ENCODE results near the gene GLCE. TPM values are rescaled to one million over a fixed set of nuclear protein-coding genes. Genes with fewer than 3 reads are reported as not detected.

The GLCE gene
- total RNA-seq, 1 donor from 2014 or later: 8.5 TPM

DNA sequence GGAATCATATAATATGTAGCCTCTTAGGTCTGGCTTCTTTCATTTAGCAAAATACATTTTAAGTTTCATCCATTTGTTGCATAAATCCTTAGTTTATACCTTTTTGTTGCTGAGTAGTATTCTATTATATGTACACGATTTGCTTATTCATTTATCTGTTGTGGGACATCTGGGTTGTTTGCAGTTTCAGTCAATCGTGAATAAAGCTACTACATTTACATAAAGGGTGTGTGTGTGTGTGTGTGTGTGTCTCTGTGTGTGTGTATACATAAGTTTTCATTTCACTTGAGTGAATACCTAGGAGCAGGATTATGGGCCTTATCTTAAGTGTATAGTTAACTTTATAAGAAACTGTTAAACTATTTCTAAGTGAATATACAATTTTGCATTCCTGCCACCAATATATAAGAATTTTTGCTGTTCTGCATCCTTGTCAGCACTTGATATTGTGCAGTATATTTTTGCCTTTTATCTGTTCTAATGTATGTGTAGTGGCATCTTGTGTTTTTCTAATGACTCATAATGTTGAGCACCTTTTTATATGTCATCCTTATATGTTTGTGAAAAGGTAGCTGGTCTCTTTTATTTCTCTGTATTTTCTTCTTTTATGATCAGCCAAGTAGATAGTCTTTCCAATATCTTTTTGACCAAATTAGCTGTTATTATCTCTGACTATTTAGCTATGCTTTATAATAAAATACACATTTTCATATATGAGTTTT lies 55.0 kb downstream of the GLCE start:
- Mint-ChIP-seq H3K36me3 (ENCODE audit: low read depth, unreplicated experiment) (no peaks in the 10 kb centered on the region), H3K27me3 (ENCODE audit: unreplicated experiment) (peaks cover 2% of the 10 kb centered on the region), H3K4me3 (ENCODE audit: unreplicated experiment) (no peak overlapping the region), H3K4me1 (ENCODE audit: unreplicated experiment) (no peaks in the 10 kb centered on the region), H3K27ac (ENCODE audit: unreplicated experiment) (no peak overlapping the region), H3K9me3 (ENCODE audit: unreplicated experiment) (no peaks in the 10 kb centered on the region)
- DNase-seq (ENCODE audit: low spot score): no peak
- TF ChIP-seq CTCF (IDR thresholded peaks at IDR 0.05; ENCODE audit: unreplicated experiment): no peak

DNA sequence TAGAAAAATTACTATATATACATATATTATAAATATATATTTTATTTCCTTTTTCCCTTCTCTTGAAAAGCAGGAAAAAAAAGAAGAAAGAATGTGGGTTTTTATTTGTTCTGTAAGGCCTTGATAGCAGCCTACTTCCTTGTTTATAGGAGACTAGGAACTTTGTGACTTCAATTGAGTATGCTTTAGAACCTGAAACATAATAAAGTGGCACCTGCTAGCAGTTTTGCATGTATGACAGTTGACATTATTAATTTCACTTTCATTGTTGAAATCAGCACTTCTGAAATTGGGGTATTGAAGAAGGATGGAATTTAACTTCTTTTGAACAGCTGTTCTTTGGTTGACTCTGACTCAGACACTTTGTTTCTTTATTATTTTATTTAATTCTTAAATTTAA lies 56.9 kb downstream of the GLCE start:
- no peak for DNase-seq (ENCODE audit: low spot score)
- Mint-ChIP-seq H3K36me3 (ENCODE audit: low read depth, unreplicated experiment) (no peaks in the 10 kb centered on the region), H3K27ac (ENCODE audit: unreplicated experiment) (no peak overlapping the region), H3K27me3 (ENCODE audit: unreplicated experiment) (peaks cover 2% of the 10 kb centered on the region), H3K4me1 (ENCODE audit: unreplicated experiment) (no peaks in the 10 kb centered on the region), H3K4me3 (ENCODE audit: unreplicated experiment) (no peak overlapping the region), H3K9me3 (ENCODE audit: unreplicated experiment) (no peaks in the 10 kb centered on the region)
- TF ChIP-seq CTCF (IDR thresholded peaks at IDR 0.05; ENCODE audit: unreplicated experiment): no peak

DNA sequence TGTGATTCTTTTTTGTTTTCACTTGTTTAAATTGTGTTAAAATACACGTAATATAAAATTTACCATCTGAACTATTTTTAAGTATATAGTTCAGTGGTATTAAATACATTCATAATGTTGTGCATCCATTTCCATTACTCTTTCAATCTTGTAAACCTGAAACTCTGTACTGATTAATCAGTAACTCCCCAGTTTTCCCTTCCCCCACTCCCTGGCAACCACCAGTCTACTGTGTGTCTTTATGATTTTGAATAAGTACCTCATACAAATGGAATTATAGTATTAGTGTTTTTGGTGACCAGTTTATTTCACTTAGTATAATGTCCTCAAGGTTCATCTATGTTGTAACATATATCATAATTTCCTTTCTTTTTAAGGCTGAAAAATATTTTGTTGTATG lies 59.3 kb downstream of the GLCE start:
- TF ChIP-seq CTCF (IDR thresholded peaks at IDR 0.05; ENCODE audit: unreplicated experiment): no peak
- H3K4me1 Mint-ChIP-seq (ENCODE audit: unreplicated experiment): peaks cover 2% of the 10 kb centered on the region
- H3K27ac Mint-ChIP-seq (ENCODE audit: unreplicated experiment): no peak overlapping the region
- H3K4me3 Mint-ChIP-seq (ENCODE audit: unreplicated experiment): no peak overlapping the region
- no peak for DNase-seq (ENCODE audit: low spot score)
- H3K27me3 Mint-ChIP-seq (ENCODE audit: unreplicated experiment): peaks cover 1% of the 10 kb centered on the region
- H3K36me3 Mint-ChIP-seq (ENCODE audit: low read depth, unreplicated experiment): no peaks in the 10 kb centered on the region
- H3K9me3 Mint-ChIP-seq (ENCODE audit: unreplicated experiment): no peaks in the 10 kb centered on the region

DNA sequence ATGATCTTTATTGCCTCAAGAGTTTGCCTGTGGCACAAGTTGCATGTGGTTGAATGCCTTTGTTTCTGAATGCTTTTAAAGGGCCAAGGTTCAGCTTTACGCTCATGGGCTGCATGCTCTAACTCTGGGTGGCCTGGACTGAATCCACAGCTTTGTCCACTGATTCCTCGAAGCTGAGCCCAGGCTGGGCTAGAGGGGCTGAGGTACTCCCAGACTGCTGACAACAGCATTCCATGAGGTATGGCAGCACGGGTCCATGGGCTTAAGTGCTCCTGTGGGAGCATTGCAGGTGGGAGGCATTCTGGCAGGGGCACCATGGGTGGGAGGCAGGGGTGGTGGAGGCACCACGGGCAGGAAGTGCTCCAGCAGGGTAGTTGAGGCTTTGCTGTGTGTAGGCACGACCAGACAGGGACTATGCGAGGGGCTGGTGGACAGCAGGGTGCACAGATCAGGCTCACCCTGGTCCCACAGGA lies 61.6 kb downstream of the GLCE start:
- no peaks in the 10 kb centered on the region for H3K27me3 Mint-ChIP-seq (ENCODE audit: unreplicated experiment)
- H3K4me1 Mint-ChIP-seq (ENCODE audit: unreplicated experiment): peaks cover 2% of the 10 kb centered on the region
- no peak overlapping the region for H3K4me3 Mint-ChIP-seq (ENCODE audit: unreplicated experiment)
- TF ChIP-seq CTCF (IDR thresholded peaks at IDR 0.05; ENCODE audit: unreplicated experiment): no peak
- DNase-seq (ENCODE audit: low spot score): no peak
- H3K27ac Mint-ChIP-seq (ENCODE audit: unreplicated experiment): no peak overlapping the region
- H3K36me3 Mint-ChIP-seq (ENCODE audit: low read depth, unreplicated experiment): no peaks in the 10 kb centered on the region
- H3K9me3 Mint-ChIP-seq (ENCODE audit: unreplicated experiment): no peaks in the 10 kb centered on the region

- no peak for DNase-seq (ENCODE audit: low spot score)
- peaks cover 2% of the 10 kb centered on the region for H3K4me1 Mint-ChIP-seq (ENCODE audit: unreplicated experiment)
- no peaks in the 10 kb centered on the region for H3K36me3 Mint-ChIP-seq (ENCODE audit: low read depth, unreplicated experiment)
- H3K27ac Mint-ChIP-seq (ENCODE audit: unreplicated experiment): no peak overlapping the region
- no peak for TF ChIP-seq CTCF (IDR thresholded peaks at IDR 0.05; ENCODE audit: unreplicated experiment)
- H3K9me3 Mint-ChIP-seq (ENCODE audit: unreplicated experiment): no peaks in the 10 kb centered on the region
- H3K27me3 Mint-ChIP-seq (ENCODE audit: unreplicated experiment): no peaks in the 10 kb centered on the region
- H3K4me3 Mint-ChIP-seq (ENCODE audit: unreplicated experiment): no peak overlapping the region
Observed at GRCh38 chr15:69223083-69223813, 62.8 kb downstream of the GLCE start.

Measured in endothelial cell (in vitro differentiated cells).